ENCODE results near the gene WDFY4.

Gene WDFY4

DNA sequence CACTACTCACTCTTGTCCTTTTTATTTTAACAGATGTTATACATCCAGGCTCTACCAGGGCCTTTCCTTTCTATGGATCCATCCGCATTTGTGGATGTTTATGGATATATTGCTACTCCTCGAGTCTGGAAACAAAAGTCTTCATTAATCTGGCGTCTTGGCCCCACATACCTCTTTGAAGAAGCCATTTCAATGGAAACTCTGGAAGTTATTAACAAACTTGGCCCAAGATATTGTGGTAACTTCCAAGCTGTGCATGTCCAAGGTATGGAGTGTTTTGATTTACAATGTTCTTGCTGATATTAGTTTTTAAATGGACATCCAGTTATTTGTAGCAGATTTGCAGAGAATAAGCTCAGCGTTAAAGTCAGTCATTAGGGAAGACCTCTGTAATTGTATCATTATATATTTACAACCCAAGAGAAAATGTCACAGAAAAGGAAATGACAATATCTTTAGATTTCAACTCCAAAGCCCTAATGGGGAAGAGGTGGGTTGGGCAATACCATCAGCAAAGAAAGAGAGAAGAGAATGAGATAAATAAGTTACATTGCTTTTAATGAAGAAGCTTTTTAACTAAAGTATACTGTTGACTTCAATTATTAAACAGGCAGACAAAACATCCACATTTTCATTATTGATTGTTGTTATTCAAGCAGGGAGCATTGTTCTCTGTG lies 102.1 kb downstream of the WDFY4 start:
- H3K4me1 Mint-ChIP-seq (ENCODE audit: low read depth in 2 of 2) = no peaks in the 10 kb centered on the region
- H3K27me3 Mint-ChIP-seq = peaks cover 17 to 23% of the 10 kb centered on the region in 2 donors
- no peak overlapping the region for H3K27ac Mint-ChIP-seq
- DNase-seq = no peak
- no peak overlapping the region for H3K4me3 Mint-ChIP-seq
- ATAC-seq (replicated peaks) = no peak
- H3K36me3 Mint-ChIP-seq (ENCODE audit: insufficient read depth) = no peaks in the 10 kb centered on the region
- H3K9me3 Mint-ChIP-seq = no peaks in the 10 kb centered on the region

DNA sequence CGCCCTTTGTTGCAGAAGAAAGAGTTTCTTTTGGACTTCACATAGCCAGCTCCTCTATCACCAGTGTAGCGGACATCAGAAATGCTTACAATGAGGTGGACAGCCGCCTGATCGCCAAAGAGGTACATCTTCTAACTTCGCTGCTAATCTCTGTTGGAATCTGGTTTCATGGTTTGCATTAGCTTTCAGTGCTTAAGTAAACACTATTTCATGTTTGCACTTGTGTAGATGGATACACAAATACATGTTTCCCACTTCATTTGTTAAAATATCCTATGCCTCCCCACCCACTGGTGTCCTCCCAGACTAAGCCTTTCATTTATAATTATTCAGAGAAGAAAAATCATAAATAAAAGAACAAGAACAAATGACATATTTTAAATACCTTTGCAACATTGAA lies 103.9 kb downstream of the WDFY4 start:
- H3K27me3 Mint-ChIP-seq = peaks cover 26 to 29% of the 10 kb centered on the region in 2 donors
- H3K4me1 Mint-ChIP-seq (ENCODE audit: low read depth in 2 of 2) = no peaks in the 10 kb centered on the region
- no peak overlapping the region for H3K4me3 Mint-ChIP-seq
- ATAC-seq (replicated peaks) = no peak
- H3K9me3 Mint-ChIP-seq = no peaks in the 10 kb centered on the region
- no peak for DNase-seq
- no peaks in the 10 kb centered on the region for H3K36me3 Mint-ChIP-seq (ENCODE audit: insufficient read depth)
- H3K27ac Mint-ChIP-seq = no peak overlapping the region

DNA sequence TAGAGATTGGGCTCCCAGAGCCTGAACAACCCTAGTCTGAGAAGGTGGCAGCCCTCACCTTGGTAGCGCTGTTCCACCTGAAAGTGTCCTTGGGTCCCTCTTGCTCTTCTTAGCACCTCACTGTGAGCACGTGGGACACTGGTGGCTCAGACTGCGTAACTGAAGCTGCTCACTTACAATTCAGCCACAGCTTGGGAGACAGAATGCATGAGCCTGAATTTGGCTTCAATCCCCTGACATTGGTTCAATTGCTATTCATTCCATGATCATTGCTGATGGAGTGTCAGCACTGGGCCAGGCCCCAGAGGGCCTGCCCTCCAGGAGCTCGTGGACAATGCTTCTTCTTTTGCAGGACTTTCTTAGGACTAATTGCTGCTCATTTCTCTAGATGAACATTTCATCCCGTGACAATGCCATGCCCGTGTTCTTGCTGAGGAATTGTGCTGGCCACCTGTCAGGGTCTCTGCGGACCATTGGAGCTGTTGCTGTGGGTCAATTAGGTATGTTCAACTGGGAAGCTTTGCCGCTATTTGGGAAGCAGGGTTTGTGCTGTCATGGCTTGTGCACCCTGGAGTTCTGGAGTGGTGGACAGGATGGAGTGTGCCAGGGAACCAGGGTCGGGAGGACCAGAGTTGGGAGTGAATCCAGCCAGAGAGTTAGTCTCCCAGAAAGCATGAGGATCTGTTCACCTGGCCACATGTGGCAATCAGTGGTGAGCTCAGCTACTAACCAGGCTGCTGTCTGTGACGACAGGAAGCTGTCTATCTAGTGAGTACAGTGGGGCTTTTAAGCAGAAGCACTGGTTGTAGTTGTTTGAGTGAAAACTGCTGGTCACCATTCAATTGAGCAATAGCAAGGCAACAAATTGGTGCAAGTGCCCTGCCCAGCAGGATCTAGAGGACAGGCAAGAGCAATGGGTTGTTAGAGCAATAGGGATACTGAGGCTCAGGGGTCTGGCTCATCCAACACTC lies 105.1 kb downstream of the WDFY4 start:
- H3K4me1 Mint-ChIP-seq (ENCODE audit: low read depth in 2 of 2) = no peaks in the 10 kb centered on the region
- no peaks in the 10 kb centered on the region for H3K36me3 Mint-ChIP-seq (ENCODE audit: insufficient read depth)
- ATAC-seq (replicated peaks) = no peak
- no peak overlapping the region for H3K4me3 Mint-ChIP-seq
- no peaks in the 10 kb centered on the region for H3K9me3 Mint-ChIP-seq
- no peak for DNase-seq
- peaks cover 26 to 29% of the 10 kb centered on the region in 2 donors for H3K27me3 Mint-ChIP-seq
- no peak overlapping the region for H3K27ac Mint-ChIP-seq

DNA sequence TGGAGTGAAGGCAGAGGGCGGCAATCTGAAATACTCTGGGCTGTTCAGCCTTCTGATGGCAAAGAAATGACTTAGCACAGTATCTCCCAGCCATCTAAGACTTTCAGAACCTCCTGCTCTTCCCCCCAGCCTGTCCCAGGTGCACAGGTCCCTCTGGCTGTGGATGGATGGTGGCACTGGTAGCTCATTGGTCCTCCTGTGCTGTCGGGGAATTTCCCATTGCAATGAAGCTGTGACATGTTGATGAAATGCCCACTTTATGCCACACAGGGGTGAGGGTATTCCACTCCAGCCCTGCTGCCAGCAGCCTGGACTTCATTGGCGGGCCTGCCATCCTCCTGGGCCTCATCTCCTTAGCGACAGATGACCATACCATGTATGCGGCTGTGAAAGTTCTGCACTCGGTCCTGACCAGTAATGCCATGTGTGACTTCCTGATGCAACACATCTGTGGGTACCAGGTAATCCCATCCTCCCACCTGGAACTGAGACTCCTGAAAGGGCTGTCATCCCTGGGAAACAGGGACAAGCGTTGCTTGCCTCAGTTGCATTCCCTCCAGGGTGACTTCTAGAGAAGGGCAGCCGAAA lies 105.9 kb downstream of the WDFY4 start:
- DNase-seq (no peak), ATAC-seq (replicated peaks) (no peak)
- Mint-ChIP-seq H3K27me3 (peaks cover 26 to 29% of the 10 kb centered on the region in 2 donors), H3K4me1 (ENCODE audit: low read depth in 2 of 2) (no peaks in the 10 kb centered on the region), H3K27ac (no peak overlapping the region), H3K9me3 (no peaks in the 10 kb centered on the region), H3K36me3 (ENCODE audit: insufficient read depth) (no peaks in the 10 kb centered on the region), H3K4me3 (no peak overlapping the region)

DNA sequence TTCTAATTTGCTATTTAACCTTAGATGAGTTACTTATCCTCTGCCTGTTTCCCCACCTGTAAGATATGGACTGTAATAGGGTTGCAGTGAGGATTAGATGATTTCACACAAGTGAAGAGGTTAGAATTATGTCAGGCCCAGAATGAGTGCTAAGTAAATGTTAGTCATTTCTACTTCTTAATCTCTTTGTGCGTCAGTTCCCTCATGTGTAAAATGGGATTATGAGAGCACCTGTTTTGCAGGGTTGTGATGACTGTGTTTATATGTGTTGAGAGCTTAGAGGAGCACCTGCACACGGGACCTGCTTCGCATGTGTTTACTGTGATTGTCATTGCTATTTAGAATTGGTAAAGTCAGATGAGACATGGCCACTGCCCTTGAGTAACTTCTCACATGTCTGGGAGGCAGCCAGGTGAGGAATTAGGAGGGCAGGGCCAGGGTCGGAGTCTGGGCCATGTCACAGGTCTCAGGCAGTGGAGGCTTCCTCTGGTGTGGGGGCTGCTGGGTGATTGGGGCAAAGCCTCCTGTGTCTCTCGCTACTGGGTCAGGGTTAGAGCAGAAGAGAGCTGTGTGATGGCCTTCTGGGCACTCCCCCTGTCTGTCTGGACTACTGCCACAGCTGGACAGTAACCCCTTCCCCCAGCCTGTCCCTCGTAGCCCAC lies 106.7 kb downstream of the WDFY4 start:
- H3K27ac Mint-ChIP-seq = no peak overlapping the region
- peaks cover 26 to 29% of the 10 kb centered on the region in 2 donors for H3K27me3 Mint-ChIP-seq
- no peaks in the 10 kb centered on the region for H3K4me1 Mint-ChIP-seq (ENCODE audit: low read depth in 2 of 2)
- no peaks in the 10 kb centered on the region for H3K9me3 Mint-ChIP-seq
- DNase-seq (no peak), ATAC-seq (replicated peaks) (no peak)
- no peak overlapping the region for H3K4me3 Mint-ChIP-seq
- H3K36me3 Mint-ChIP-seq (ENCODE audit: insufficient read depth) = no peaks in the 10 kb centered on the region

DNA sequence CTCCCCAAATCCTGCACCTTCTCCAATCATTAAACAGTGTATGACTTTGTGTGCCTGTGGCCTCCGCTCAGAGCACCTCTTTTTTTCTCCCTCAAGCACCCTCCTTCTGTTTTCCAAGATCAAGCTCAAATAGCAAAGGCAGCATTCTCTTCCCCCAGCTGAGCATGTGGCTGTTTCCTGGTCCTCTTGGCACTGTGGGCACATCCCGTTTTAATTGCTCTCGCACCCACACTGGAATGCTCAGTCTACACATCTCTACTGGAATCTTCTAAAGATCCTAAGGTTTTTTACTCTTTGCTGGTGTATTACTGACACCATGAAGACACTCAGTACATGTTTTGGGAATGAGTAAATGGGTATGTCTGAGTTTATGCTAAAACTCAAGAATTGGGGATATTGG lies 107.4 kb downstream of the WDFY4 start:
- Mint-ChIP-seq H3K9me3 (no peaks in the 10 kb centered on the region), H3K4me1 (ENCODE audit: low read depth in 2 of 2) (no peaks in the 10 kb centered on the region), H3K27ac (no peak overlapping the region), H3K27me3 (peaks cover 26 to 29% of the 10 kb centered on the region in 2 donors), H3K4me3 (no peak overlapping the region), H3K36me3 (ENCODE audit: insufficient read depth) (no peaks in the 10 kb centered on the region)
- DNase-seq (no peak), ATAC-seq (replicated peaks) (no peak)

DNA sequence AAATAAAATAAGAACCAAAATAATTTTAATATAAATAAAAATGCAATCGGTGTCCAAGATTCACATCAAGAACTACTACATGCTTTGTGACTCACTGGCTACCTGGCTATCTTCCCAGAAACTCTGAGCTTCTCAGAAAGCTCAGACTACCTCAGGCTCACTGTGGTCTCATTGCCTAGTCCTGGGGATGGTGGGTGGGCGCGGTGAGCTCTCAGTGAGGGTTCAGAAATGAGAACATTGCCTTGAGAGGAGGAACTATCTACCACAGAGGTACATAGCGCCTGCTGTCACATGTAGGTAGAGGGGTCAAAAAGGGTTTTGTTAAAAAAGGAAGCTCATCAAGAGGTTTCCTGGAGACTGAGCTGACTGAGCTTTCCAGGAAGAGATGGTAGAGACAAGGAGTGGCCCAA lies 108.0 kb downstream of the WDFY4 start:
- no peak for ATAC-seq (replicated peaks)
- Mint-ChIP-seq H3K36me3 (ENCODE audit: insufficient read depth) (no peaks in the 10 kb centered on the region), H3K4me3 (no peak overlapping the region), H3K27ac (no peak overlapping the region), H3K27me3 (peaks cover 26 to 29% of the 10 kb centered on the region in 2 donors), H3K9me3 (no peaks in the 10 kb centered on the region), H3K4me1 (ENCODE audit: low read depth in 2 of 2) (no peaks in the 10 kb centered on the region)
- no peak for DNase-seq

DNA sequence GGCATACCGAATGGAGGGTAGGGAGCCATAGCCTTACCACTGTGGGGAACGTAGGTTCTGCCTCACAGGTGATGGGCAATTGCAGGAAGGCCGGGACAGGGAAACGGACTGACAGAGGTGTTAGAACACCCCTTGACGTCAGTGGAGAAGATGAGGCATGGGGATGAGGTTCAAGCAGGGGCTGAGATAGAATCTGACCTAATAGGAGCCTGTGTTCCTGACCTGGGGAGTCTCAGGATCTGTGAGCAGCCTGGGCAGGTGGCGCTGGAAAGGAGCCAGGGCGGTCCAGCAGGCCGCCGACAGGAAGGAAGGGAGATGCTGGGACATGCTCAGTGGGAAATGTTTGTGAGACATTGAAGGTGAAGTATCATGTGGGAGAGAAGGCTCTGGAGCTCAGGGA lies 109.4 kb downstream of the WDFY4 start:
- Mint-ChIP-seq H3K27me3 (peaks cover 24 to 26% of the 10 kb centered on the region in 2 donors), H3K4me3 (no peak overlapping the region), H3K9me3 (no peaks in the 10 kb centered on the region), H3K36me3 (ENCODE audit: insufficient read depth) (peaks cover 1% of the 10 kb centered on the region), H3K27ac (no peak overlapping the region), H3K4me1 (ENCODE audit: low read depth in 2 of 2) (no peaks in the 10 kb centered on the region)
- DNase-seq (no peak), ATAC-seq (replicated peaks) (no peak)

DNA sequence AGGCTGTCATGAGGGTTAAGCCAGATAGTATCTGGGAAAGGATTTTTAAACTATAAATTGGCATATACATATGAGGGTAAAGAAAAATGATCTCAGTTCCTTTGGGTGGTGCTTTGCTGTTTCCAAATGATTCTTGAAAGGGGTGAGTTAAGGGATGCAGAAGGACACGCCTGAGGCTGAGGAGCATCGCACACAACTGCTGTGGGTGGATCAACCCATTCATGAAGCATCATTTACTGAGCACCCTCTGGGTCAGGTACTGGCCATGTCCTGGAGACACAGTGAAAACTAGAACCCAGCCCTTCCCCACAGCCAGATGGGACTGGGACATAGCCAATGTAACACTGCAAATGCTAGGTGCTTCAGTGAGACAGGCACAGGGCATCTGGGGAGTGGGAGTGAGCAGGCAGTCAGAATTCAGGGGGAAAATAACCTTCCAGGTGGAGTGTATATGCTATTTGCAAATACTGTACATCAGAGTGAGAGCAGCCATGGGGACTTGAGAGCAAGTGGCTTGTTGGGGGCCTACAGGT lies 112.1 kb downstream of the WDFY4 start:
- H3K9me3 Mint-ChIP-seq = peaks cover 6 to 8% of the 10 kb centered on the region in 2 donors
- peaks cover 6 to 9% of the 10 kb centered on the region in 2 donors for H3K27me3 Mint-ChIP-seq
- ATAC-seq (replicated peaks) (no peak), DNase-seq (no peak)
- peaks cover 7 to 8% of the 10 kb centered on the region in 2 donors for H3K4me1 Mint-ChIP-seq (ENCODE audit: low read depth in 2 of 2)
- no peak overlapping the region for H3K4me3 Mint-ChIP-seq
- peaks cover 4% of the 10 kb centered on the region for H3K36me3 Mint-ChIP-seq (ENCODE audit: insufficient read depth)
- H3K27ac Mint-ChIP-seq = no peak overlapping the region

DNA sequence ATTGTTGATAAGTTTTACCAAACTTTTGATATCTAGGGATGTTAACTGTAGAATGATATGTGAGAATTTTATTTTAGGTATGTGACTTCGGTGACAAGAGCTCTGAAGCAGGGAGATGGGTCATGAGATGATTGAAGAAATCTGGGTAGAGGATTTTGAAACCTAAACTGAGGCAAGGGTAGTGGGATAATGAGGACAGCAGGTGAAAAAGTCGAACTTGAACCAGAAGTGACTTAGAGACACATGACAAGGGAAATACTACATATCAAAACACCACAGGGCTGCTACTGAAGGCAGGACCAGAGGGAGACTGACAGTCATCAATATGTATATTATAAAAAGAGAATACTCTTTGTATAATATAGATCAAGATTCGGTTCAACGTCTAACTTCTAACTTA lies 113.2 kb downstream of the WDFY4 start:
- no peak overlapping the region for H3K27ac Mint-ChIP-seq
- H3K4me3 Mint-ChIP-seq = no peak overlapping the region
- DNase-seq (no peak), ATAC-seq (replicated peaks) (no peak)
- H3K9me3 Mint-ChIP-seq = peaks cover 6 to 8% of the 10 kb centered on the region in 2 donors
- H3K4me1 Mint-ChIP-seq (ENCODE audit: low read depth in 2 of 2) = peaks cover 7 to 8% of the 10 kb centered on the region in 2 donors
- peaks cover 4% of the 10 kb centered on the region for H3K36me3 Mint-ChIP-seq (ENCODE audit: insufficient read depth)
- no peaks in the 10 kb centered on the region for H3K27me3 Mint-ChIP-seq

DNA sequence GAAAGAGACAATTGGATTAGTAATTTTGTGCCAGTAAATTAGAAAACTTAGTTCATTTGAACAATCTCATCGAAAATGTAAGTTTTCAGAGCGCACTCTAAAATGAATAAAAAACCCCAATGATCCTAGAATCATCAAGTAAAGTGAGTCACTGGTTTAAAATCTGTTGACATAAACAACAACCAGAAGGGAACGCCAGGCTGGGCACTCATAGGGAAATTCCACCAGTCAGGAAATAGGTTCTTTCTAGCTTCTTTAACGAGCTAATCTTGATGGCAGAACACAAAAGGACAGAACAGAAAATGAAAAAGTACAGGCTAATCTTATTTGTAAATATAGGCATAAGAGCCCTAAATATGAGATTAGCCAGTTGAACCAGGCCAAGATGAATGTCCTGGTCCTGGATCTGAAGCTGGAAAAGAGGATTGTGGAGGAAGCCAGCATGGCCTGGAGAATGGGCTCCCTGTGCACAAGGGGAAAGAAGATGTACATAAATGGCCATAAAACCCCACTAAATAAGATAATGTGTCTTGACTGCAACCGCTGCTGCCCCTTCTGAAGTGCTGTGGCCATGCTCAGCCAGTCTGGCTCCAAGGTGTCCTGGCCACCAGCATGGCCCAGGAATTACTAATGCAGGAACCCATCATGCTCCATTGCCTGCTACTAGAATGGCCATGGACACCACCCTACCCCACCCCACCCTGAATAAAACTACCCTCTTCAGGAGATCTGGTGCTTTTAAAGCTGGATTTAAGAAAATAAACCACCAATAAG lies 114.0 kb downstream of the WDFY4 start:
- Mint-ChIP-seq H3K9me3 (peaks cover 6 to 8% of the 10 kb centered on the region in 2 donors), H3K4me1 (ENCODE audit: low read depth in 2 of 2) (peaks cover 7 to 8% of the 10 kb centered on the region in 2 donors), H3K4me3 (no peak overlapping the region), H3K36me3 (ENCODE audit: insufficient read depth) (peaks cover 4% of the 10 kb centered on the region), H3K27ac (no peak overlapping the region), H3K27me3 (no peaks in the 10 kb centered on the region)
- ATAC-seq (replicated peaks) (no peak), DNase-seq (no peak)

DNA sequence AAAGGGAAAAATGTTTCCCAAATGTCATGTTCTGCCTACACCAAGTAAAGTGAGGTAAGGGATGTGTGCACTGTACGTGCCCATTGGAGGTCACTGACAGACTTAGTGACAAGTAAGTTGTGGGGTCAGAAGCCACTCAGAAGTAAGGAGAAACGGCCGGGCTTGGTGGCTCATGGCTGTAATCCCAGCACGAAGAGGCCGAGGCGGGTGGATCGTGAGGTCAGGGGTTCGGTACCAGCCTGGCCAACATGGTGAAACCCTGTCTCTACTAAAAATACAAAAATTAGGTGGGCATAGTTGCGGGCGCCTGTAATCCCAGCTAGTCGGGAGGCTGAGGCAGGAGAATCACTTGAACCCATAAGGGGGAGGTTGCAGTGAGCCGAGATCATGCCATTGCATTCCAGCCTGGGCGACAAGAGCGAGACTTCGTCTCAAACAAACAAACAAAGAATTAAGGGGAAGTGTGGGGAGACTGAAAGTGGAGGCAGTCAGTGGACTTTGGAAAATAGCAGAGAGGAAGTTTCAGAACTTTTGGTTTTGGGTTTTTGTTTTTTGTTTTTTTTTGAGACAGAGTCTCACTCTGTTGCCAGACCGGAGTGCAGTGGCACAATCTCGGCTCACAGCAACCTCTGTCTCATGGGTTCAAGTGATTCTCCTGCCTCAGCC lies 114.8 kb downstream of the WDFY4 start:
- Mint-ChIP-seq H3K9me3 (peaks cover 6 to 8% of the 10 kb centered on the region in 2 donors), H3K27me3 (peaks cover 0 to 2% of the 10 kb centered on the region in 2 donors), H3K4me1 (ENCODE audit: low read depth in 2 of 2) (peaks cover 7 to 8% of the 10 kb centered on the region in 2 donors), H3K27ac (peak overlapping the region; percentile 59 to 88), H3K4me3 (peak overlapping the region; percentile 40 to 51), H3K36me3 (ENCODE audit: insufficient read depth) (peaks cover 4% of the 10 kb centered on the region)
- DNase-seq (no peak), ATAC-seq (replicated peaks) (no peak)

All from effector memory CD8-positive, alpha-beta T cell (primary cell).